Measurements from ENCODE around the gene ZC3H4.

Gene ZC3H4

DNA sequence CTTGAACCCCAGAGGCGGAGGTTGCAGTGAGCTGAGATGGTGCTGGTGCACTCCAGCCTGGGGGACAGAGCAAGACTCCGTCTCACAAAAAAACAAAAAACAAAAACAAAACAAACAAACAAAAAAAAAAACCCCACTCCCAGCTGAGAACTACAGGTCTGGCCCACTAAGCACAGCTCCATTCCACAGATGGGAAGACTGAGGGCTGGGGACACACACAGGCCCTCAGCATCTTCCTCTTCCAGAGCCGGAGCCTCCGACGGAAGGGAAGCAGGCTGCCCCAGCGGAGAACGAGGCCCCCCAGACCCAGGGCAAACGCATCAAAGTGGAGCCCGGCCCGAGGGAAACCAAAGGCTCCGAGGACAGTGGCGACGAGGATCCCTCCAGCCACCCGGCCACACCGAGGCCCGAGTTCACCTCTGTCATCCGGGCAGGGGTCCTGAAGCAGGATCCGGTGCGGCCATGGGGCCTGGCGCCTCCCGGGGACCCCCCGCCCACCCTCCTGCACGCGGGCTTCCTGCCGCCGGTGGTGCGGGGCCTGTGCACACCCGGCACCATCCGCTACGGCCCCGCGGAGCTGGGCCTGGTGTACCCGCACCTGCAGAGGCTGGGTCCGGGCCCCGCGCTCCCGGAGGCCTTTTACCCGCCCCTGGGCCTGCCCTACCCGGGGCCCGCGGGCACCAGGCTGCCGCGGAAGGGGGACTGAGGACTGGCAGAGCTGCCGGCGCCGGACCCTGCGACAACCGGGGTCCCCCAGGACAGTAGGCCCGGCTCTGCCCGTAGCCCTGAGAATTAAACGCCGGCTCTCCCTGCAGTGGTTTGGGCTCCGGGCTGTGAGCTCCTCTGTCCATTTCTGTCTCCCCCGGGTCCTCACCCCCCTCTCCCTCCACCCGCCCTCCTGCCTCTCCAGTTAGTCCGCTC is 68.4 kb downstream of the ZC3H4 start:
- no peak for DNase-seq

DNA sequence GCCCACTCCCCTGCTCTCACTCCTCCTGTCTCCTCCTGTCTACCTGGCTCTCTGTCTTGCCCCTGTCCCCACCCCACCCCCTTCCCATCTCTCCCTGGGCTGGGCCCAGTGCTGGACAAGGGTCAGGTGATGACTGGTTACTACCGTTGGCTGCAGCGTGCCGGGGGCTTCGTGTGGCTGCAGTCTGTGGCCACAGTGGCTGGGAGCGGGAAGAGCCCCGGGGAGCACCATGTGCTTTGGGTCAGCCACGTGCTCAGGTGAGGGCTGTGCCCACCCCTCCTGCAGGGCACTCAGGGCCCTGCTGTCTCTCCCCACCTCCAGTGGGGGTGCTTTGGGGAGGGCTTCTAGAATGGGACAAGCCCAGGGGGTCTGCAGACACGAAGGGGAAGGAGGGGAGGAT is 72.7 kb downstream of the ZC3H4 start:
- DNase-seq: no peak

DNA sequence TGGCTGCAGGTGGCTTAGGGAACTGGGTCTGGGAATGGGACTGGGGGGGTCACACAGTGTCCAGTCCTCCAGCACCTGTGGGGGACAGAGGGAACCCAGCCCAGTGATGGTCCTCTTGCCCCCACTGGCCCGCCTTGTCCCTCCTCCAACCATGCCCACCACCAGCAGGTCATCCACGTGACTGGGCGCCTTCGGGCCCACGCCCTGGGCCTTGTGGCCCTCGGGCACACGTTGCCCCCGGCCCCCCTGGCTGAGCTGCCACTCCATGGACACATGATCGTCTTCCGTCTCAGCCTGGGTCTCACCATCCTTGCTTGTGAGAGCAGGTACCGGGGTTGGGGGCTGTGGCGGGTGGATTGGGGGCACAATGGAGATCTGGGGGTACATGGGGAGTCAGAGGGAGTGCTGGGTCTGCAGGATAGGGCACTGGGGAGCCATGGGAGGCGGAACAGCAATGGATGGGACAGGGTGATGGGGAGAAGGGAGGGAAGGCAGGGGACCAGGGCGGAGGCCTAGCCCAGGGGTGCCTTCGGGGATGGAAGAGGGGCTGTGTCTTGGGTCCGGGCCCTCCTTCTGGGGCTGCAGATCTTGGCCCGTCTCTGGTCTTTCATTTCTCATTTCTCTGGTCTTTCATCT is 74.2 kb downstream of the ZC3H4 start:
- DNase-seq: no peak

DNA sequence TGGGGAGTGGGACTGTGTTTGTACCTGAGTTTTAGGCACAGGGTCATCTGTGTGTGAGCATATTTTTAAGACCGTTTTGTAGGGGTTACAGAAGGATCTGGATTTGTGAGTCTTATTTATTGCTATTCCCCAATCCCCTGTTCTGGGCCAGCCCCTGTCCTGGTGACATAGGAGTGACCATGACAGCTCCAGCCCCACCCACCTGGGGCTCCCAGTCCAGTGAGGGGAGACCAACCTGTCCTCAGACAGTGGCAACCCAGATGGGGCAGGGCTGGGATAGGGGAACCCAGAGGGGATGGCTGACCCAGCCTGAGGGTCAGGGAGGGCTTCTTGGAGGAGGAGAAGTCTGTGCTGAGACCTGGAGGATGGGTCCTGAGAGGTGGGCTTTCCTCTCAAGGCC is 75.8 kb downstream of the ZC3H4 start:
- no peak for DNase-seq

DNA sequence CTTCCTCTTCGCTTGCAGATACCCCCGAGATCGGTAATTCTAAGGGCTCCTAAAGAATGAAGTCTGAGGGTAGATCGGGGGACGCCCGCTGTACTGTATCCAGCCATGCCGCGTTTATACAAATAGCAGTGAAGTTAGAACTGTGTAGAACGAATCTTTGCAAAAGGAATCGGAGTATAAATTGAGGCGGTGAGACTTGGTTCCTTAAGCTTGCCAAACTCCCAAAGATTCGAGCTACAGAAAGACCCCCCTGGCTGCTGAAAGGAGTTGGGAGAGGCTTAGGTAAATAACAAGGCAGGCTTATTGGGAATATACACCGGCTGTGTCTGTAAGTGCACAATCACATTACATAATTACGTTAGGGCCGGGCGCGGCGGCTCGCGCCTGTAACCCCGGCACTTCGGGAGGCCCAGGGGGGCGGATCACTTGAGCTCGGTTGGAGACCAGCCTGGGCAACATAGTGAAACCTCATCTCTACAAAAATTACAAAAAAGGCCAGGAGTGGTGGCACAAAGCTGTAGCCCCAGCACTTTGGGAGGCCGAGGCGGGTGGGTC is 77.4 kb downstream of the ZC3H4 start:
- DNase-seq: peak; percentile 18

DNA sequence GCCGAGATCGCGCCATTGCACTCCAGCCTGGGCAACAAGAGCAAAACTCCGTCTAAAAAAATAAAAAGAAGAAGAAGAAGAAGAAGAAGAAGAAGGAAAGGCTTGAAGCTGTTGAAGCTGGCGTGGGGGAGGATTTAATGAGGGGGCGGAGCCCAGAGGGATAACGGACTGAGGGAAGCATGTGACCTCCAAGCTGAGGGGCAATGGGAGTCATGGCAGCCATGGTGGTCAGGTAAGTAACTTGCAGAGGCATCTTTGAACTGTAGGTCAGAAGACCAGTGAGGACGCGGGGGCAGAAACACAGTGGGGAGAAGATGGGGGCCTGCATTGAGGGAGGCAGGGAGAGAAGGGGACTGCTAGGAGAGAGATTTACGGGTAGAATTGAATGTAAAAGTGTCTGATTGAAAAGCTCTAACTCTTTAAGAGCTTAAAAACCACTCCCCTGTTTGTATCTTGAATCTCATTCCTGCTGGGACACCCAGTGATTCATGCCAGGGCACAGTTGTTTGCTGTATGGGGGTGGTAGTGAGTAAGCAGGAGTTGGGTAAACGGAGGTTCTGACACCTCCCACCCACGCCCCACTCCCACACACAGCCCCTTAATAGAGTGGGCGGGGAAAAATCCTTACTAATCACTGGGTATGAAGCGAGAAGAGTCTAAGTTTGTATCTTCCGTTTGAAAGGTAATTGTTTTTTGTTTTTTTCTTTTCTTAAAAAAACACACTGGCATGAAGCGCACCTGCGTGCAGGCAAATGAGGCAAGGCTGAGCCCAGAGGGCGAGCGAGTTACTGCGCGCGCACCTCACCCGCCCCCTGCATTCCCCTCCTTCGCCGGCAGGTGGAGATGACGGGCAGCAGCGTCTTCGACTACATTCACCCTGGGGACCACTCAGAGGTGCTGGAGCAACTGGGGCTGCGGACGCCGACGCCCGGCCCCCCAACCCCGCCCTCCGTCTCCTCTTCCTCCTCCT is 78.2 kb downstream of the ZC3H4 start:
- DNase-seq: peak; percentile 95

DNA sequence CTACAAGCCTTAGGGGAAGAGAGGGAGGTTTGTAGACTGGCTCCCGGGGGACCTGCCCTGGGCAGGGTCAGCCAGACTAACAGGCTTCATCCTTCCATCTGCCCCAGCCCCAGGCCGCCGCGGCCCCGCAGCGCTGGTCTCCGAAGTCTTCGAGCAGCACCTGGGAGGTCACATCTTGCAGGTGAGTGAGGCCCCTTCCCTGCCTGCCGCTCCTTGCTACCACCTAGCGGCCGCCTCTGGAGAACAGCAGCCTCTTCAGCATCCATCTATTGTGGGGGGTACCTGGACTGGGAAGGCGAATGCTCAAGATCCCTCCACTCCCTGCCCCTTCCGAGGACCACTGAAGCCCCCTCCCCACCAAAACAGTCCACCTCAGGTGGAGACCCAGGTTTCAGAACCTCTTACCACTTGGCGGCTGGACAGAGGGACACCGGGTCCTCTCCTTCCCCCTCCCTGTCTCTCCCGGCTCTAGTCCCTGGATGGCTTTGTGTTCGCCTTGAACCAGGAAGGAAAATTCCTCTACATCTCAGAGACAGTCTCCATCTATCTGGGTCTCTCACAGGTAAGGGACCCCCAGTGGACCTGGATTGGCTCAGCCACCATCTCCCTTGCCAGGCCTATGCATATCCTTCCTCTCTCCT is 81.3 kb downstream of the ZC3H4 start:
- DNase-seq: peak; percentile 62

DNA sequence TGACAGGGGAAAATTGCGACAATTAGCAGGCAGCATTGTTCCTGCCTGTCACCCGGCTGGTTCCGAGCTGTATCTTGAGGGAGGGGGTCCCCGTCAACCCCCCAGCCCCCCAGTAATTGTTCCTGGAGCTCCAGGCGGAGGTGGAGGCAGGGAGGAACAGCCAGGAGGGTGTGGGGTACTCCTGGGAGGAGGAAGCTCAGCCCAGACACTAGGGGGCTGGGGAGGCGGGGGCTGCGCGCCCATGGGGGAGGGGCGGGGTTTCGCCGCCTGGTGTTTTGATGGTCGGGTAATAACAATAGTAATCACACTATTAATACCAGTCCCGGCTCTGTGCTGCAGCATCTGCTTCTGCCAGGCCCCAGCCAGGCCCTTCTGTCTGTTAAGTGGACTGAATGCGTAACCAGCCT is 85.4 kb downstream of the ZC3H4 start:
- DNase-seq: no peak

DNA sequence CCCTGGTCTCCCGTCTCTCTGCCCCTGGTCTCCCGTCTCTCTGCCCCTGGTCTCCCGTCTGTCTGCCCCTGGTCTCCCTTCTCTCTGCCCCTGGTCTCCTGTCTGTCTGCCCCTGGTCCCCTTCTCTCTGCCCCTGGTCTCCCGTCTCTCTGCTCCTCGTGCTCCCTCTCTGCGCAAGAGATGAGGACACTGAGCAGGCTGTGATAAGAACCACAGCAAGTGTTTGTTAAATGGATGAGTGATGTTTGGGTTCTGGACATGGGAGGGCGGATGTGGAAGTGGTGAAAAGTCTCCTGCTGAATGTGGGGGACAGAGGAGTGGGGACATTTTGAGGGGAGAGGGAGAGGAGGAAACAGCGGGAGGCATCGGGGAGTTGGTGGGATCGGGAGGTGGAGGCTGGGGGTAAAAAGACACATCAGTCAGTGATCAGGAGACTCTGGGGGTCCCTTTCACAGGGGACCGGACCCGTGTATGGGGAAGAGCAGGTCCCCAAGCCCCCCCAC is 85.9 kb downstream of the ZC3H4 start:
- no peak for DNase-seq

DNA sequence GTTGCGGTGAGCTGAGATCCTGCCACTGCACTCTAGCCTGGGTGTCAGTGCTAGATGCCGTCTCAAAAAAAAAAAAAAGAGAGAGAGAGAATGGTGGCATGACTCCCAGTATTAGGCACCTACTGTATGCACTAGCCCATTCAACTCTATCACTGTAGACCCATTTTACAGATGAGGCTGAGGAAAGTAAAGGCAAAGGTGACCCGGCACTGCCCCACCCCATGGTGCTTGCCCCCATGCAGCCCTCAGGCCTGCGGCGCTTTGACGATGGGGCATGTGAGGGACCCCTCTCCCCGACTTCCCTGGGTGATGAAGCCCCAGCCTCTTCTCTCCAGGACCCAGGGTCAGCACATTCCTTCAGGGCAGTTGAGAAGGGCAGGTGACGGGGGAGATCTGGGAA is 86.7 kb downstream of the ZC3H4 start:
- DNase-seq: no peak

DNA sequence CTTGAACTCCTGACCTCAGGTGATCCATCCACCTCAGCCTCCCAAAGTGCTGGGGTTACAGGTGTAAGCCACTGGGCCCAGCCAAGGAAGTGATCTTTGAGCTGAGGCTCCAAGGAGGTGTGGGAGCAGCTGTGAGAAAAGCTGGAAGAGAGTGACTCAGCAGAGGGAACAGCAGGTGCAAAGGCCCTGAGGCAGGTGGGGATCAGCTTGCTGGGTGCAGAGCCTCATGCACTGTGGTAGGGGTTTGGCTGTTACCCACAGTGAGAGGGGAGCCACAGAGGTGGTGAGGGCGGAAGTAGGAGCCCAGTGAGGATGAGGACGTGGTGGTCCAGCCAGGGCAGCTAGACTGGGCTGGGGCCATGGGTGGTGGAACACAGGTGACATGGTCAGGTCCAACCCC is 87.4 kb downstream of the ZC3H4 start:
- no peak for DNase-seq

DNA sequence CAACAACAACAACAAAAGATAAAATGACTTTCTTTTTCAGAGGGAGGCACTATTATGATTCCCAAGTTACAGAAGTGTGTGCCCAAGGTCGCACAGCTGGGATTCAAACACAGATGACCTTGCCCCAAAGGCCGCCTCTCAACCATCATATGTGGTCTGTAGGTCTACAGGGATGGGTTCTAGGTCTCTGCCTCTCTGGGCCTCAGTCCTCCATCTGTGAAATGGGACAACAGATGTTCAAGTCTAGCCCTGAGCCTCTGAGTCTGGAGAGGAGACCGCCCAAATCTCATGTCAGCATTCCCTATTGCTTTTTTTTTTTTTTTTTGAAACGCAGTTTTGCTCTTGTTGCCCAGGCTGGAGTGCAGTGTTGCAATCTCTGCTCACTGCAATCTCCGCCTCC is 89.1 kb downstream of the ZC3H4 start:
- no peak for DNase-seq

DNA sequence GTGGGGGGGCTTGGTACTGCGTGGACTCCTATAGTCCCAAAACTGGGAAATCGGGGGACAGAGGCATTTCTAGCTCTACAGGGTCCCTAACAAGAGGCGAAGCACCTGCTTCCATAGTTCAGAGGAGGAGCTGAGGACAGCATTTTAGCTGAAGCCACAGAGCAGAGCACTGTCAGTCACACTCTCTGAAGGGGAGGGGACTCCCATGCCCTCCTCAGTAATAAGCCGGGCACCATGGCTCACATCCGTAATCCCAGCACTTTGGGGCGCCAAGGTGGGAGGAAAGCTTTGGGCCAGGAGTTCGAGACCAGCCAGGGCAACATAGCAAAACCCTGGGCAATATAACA is 90.2 kb downstream of the ZC3H4 start:
- no peak for DNase-seq

DNA sequence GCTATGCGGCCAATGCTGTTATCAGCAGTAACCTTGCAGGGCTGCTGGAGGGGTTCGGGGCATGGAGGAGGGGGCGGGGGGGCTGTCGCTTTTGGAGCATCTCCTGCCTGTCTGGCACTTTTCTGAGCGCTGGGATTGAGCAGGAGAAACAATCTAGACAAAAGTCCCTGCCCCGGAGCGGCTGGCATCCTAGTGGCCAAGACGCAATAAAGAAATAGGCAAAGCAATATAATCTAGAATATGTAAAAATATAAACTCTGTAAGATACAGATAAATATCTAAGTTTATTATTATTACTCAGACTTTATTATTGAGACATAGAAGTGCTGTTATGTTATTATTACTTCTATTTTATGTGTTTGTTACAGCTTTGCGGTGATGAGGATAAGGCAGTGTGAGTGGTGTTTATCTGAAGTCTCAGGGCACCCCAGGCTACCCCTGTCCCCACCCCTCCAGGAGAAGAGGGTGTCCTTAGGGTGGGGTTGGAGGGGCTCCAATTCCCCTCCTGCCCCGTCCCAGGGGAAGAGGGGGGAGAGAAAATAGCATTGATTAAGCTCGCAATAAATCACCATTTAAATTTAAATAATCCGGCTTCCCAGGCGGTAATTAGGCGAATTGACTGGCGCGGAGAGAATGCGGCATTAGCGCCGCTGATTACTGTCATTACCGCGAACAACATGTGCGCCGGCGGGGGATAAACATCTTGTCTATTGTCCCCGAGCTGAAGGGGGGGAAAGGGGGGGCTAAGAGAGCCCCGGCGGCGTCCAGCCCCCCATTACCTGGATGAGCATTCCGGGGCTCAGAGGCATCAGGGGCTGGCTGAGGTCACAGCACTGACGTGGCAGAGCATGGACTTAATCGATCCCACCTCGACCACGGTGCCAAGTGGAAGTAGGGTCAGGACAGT is 90.8 kb downstream of the ZC3H4 start:
- no peak for DNase-seq

DNA sequence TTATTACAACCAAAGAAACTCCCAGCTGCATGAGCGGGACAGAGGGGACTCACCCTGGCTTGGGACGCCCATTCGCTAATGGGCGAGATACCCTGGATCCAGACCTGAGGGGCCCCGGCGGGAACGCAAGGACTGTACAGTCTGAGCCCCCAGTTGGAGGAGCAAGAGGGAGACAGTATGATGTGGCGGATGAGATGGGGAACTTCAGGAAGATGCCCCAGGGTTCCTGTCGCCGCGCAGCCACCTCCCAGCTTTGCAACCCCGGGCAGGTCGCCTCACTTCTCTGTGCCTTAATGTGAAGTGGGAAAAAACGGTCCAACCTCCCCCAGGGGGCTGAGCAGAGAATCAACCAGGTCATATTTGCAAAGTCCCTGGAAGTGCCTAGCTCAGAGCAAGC is 91.4 kb downstream of the ZC3H4 start:
- DNase-seq: no peak

DNA sequence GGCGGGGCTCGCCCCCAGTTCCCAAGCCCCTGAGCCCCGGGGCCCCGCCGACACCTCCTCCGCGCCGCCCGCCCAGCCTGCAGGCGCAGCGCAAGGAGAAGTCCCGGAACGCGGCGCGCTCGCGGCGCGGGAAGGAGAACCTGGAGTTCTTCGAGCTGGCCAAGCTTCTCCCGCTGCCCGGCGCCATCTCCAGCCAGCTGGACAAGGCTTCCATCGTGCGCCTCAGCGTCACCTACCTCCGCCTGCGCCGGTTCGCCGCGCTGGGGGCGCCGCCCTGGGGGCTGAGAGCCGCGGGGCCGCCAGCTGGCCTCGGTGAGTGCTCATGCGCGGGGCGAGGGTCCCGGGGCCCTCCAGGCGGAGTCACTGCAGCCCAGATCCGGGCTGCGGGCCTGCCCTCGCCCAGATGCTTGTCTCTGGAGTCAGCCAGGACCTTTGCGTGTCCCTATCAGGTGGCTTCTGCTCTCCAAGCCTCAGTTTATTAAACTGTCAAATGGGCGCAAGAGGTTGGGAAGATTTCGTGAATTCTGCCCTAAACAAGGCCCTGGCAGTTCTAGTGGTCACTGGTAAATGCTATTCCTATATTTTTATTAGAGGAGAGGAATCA is 91.9 kb downstream of the ZC3H4 start:
- no peak for DNase-seq

DNA sequence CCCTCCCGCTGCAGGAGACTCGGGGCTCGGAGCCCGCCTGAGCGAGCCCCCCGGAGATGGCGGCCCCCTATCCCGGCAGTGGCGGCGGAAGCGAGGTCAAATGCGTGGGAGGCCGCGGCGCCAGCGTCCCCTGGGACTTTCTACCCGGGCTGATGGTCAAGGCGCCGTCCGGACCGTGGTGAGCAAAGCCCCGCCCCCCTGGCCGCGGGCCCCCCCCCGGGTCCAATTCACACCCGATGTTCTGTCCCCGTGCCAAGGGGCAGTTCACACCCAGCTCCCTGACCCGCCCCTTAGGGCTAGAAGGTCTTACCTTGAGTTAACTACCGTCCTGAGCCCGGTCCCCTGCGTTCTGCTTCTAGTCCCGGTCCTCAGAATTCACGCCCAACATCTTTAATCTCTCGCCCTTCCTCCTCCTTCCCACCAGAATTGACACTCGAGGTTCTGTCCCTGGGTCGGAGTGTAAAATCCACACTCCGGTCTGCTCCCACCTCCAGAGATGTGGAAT is 92.5 kb downstream of the ZC3H4 start:
- DNase-seq: no peak

DNA sequence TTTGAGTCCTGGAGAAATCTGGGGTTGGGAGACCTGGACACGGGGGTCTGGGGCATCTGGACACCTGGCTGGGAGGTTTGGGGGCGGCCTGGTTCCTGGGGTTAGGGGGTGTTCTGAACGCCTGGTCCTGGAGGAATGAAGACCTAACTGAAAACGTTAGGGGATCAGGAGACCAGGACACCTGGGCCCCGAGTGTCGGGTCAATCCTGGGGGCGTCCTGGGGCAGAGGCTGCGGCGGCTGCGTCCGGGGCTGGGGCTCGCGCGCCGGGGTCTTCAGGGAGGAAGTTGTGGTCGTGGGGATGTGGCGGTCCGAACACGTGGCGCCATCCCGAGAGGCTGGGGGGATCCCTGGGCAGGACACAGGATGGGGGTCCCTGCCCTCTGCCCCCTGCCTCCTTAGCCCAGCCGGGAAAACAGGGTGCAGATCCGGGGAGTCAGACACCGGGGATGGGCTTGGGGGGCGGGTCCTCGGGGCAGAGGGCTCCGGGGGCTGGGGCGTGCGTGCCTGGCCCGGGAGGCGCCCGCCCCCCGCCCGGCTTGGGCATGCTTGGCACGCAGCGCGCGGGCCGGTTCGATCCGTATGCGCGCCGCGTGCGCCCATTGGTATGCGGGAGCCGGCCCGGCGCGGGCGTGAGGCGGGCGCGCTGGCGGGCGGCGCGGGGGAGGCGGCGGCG is 93.3 kb downstream of the ZC3H4 start:
- no peak for DNase-seq

DNA sequence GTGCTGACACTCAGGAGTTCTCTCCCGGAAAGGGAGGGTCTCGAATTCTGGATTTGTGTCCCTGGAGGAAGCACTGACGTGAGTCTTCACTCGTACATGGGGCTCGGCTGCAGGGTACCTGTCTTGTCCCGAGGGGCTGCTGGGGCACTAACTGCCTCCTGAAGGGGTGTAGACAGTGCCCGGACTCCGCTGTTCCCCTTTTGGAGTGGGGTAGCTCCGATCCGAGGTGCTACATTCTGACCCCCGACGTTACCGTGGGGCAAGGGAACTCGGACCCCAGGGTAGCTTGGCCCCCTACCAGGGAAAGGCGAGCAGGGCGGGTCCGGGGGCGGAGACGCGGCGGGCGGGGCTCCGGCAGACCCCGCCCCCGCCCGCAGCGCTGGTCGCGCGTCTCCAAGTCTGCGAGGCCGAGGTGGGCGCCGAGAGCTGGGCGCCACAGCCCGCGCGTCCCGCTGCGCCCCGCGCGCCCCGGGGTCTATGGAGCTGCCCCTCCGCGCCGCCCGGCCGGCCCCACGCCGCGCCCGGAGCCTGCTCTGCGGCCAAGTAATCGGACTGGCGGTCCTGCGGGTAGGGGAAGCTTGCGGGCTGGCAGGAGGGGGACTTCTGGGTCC is 94.0 kb downstream of the ZC3H4 start, which contains the start of gene NPAS1:
Gene NPAS1, plus strand, starts transcription at position 407 of the 611 bp plus-strand sequence. CDS start 1,211 bp downstream, outside the sequence.
- no peak for DNase-seq
